ENCODE data around the gene NFIB. TPM values are rescaled to one million over a fixed set of nuclear protein-coding genes. Genes with fewer than 3 reads are reported as not detected.

The NFIB gene
- total RNA-seq, 4 donors from 2014 or later: 61.0 to 68.3 (median 65.4) TPM

DNA sequence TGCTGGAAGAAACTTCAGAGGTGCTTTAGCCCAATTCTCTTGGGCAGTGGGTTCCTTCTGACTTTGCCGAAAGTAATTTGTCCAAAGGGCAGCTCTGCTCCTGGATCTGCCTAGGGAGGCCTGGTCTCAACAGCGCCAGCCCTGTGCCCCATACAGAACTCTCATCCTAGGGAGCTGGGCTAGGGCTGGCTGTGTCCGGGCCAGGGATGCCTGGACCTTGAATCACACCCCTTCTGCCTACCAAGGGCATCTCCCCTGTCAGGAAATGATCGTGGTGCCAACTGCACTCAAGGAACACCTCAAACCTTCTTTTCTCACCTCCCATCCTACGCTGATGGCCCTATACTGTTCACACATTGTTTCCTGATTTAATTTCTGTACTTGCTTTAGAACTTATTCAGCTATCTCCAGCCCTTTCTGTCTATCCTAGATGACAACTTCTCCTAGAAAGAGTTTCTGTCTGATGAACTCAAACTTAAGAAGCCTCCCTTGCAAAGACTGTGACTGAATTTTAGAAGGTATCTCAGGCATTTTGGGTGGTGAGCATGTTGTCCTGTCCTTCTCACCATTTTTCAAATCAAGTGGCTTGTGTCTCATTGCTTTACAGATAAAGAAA is 37.4 kb upstream of the NFIB start:
- TF ChIP-seq EP300 (IDR thresholded peaks at IDR 0.05) (no peak), POLR2AphosphoS5 (IDR thresholded peaks at IDR 0.05) (no peak), POLR2A (IDR thresholded peaks at IDR 0.05) (no peak)
- TF ChIP-seq, protein P1, sequence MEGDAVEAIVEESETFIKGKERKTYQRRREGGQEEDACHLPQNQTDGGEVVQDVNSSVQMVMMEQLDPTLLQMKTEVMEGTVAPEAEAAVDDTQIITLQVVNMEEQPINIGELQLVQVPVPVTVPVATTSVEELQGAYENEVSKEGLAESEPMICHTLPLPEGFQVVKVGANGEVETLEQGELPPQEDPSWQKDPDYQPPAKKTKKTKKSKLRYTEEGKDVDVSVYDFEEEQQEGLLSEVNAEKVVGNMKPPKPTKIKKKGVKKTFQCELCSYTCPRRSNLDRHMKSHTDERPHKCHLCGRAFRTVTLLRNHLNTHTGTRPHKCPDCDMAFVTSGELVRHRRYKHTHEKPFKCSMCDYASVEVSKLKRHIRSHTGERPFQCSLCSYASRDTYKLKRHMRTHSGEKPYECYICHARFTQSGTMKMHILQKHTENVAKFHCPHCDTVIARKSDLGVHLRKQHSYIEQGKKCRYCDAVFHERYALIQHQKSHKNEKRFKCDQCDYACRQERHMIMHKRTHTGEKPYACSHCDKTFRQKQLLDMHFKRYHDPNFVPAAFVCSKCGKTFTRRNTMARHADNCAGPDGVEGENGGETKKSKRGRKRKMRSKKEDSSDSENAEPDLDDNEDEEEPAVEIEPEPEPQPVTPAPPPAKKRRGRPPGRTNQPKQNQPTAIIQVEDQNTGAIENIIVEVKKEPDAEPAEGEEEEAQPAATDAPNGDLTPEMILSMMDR (IDR thresholded peaks at IDR 0.05): no peak
- Histone ChIP-seq H3K4me1 (peaks cover 0 to 78% (median 3%) of the 10 kb centered on the region in 3 donors), H3K9me3 (no peaks in the 10 kb centered on the region), H3K27ac (peak overlapping the region in 3 of 4 donors; percentile 77 to 81 (median 78)), H3K27me3 (peaks cover 40% of the 10 kb centered on the region), H3K36me3 (no peaks in the 10 kb centered on the region), H3K4me3 (no peak overlapping the region)
- ATAC-seq: no peak
- 60 to 72% methylated on average over 2 to 5 of the region's 5 CpGs for WGBS, 2 donors (ENCODE audit: low coverage in 1 of 2)

DNA sequence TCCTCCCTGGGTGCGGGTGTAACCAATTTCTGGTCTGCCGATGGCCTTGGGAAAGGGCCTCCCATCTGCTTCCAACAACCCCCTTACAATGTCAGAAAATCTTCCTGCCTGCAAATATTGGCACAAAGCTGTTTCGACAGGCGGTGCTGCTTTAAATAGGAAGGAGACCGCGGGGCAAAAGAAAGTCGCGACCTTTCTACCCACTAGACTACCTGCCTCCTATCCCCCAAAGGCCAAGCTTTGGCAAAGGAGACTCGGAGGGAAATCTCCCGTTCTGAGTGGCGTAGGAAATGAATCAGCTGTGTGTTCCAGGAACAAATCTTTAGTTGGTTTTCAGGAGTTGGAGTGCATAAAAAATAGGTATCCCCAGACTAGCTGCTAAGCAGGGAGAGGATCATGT is 36.8 kb upstream of the NFIB start:
- no peaks in the 10 kb centered on the region for H3K9me3 ChIP-seq
- H3K27ac ChIP-seq: peak overlapping the region in 3 of 4 donors; percentile 77 to 81 (median 78)
- H3K27me3 ChIP-seq: peaks cover 46% of the 10 kb centered on the region
- peak overlapping the region in 1 of 2 donors; percentile 60 for H3K4me3 ChIP-seq
- peaks cover 0 to 84% (median 3%) of the 10 kb centered on the region in 3 donors for H3K4me1 ChIP-seq
- ATAC-seq: no peak
- 85 to 94% methylated on average over 7 to 9 of the region's 11 CpGs for WGBS, 2 donors (ENCODE audit: low coverage in 1 of 2)
- H3K36me3 ChIP-seq: no peaks in the 10 kb centered on the region
- TF ChIP-seq, protein P1 (IDR thresholded peaks at IDR 0.05): no peak
- TF ChIP-seq EP300 (IDR thresholded peaks at IDR 0.05) (no peak), POLR2AphosphoS5 (IDR thresholded peaks at IDR 0.05) (no peak), POLR2A (IDR thresholded peaks at IDR 0.05) (no peak)

DNA sequence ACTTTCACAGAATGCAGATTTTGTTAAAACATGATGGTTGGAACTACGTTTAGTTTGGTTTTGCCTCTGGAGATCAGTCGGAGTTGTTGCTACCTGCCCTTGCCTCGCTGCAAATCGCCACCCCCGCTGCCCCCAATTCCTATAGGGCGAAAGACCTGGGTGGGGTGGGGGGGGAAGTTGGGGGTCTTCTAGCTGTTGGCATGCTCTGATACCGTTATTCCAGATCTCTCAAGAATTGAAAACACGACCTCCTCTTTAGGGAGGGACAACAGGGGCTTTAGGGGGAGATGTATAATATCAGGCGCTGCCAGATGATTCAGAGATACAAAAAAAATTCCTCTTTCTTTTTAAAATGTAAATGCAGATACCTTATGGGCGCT is 36.4 kb upstream of the NFIB start:
- no peak for TF ChIP-seq POLR2AphosphoS5 (IDR thresholded peaks at IDR 0.05)
- no peak for TF ChIP-seq POLR2A (IDR thresholded peaks at IDR 0.05)
- TF ChIP-seq, protein P1 (IDR thresholded peaks at IDR 0.05): no peak
- TF ChIP-seq EP300 (IDR thresholded peaks at IDR 0.05): no peak
- no peak for ATAC-seq
- Histone ChIP-seq H3K27me3 (peaks cover 50% of the 10 kb centered on the region), H3K36me3 (no peaks in the 10 kb centered on the region), H3K4me3 (peak overlapping the region in 1 of 2 donors; percentile 60), H3K9me3 (no peaks in the 10 kb centered on the region), H3K27ac (peak overlapping the region in 3 of 4 donors; percentile 77 to 81 (median 78)), H3K4me1 (peaks cover 0 to 87% (median 3%) of the 10 kb centered on the region in 3 donors)
- 74 to 78% methylated on average over 5 to 6 of the region's 10 CpGs for WGBS, 2 donors (ENCODE audit: low coverage in 1 of 2)

DNA sequence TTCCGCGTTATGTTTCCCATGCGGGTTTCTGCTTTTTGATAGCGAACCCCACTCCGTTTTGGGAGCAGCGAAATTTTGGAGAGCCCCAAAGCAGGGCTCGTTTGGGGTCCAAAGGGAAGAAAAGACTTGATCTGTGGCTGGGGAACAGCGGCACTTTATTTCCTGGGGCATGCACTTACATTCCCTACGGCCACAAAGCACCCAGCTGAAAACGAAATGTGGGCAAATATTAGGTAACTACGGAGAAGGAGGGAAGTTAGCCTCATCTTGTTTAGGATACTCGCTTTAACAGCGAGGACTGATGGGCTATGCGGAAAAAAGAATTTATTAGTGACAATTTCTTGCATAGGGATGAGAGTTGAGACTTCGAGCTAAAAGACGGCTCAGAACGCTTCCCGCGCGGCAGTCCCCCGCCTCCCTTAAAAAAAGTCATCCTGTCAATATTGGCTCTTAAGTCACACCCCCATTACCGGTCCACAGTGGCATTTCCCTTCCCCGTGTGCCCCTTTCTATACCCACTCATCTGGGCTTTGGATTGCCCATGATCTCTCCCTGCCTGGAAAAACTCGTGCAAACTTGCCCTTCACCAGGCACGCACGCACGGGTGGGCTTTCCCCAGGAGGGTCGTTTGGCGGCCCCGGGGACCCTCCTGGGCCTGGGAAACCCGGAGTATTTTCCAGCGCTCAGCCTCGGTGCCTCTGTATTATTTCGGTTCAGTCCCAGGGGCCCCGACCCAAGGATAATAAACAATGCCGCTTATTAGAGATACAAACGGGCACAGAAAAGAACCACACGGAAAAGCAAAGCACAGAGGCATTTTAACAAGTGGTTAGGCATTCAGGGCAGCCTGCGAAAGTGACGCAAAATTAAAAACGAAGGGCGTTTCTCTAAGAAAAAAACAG is 35.8 kb upstream of the NFIB start:
- Histone ChIP-seq H3K4me1 (peaks cover 0 to 90% (median 3%) of the 10 kb centered on the region in 3 donors), H3K4me3 (peak overlapping the region in 1 of 2 donors; percentile 60), H3K27ac (peak overlapping the region in 3 of 4 donors; percentile 77 to 81 (median 78)), H3K36me3 (no peaks in the 10 kb centered on the region), H3K27me3 (peaks cover 57% of the 10 kb centered on the region), H3K9me3 (no peaks in the 10 kb centered on the region)
- TF ChIP-seq POLR2AphosphoS5 (IDR thresholded peaks at IDR 0.05): no peak
- TF ChIP-seq POLR2A (IDR thresholded peaks at IDR 0.05): no peak
- TF ChIP-seq, protein P1 (IDR thresholded peaks at IDR 0.05): no peak
- TF ChIP-seq EP300 (IDR thresholded peaks at IDR 0.05): no peak
- no peak for ATAC-seq
- 42 to 43% methylated on average over 19 to 32 of the region's 42 CpGs for WGBS, 2 donors (ENCODE audit: low coverage in 1 of 2)

Data from gastroesophageal sphincter (tissue), 4 donors.